Measurements from ENCODE around the gene BCKDHA.

DNA sequence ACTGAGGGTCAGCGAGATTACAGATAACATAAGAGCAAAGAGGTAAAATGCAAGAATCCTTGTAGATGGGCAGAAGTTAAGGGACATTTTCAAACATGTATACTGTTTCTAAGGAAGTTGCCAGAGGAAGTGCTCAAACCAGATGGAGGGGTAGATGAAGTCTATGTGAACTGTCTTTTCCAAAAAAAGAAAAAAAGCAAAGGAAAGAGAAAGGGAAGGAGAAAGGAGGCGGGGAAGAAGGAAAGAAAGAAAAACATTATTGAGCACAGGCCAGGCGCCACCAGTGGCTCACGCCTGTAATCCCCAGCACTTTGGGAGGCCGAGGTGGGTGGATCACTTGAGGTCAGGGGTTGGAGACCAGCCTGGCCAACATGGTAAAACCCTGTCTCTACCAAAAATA is 36.8 kb downstream of the BCKDHA start:
- TF ChIP-seq POLR2A (IDR thresholded peaks at IDR 0.05; ENCODE audit: low read length) (no peak), GATA1 (IDR thresholded peaks at IDR 0.05; ENCODE audit: low read depth, low read length) (no peak)
